ENCODE data around the gene HPCAL1.

Gene HPCAL1

DNA sequence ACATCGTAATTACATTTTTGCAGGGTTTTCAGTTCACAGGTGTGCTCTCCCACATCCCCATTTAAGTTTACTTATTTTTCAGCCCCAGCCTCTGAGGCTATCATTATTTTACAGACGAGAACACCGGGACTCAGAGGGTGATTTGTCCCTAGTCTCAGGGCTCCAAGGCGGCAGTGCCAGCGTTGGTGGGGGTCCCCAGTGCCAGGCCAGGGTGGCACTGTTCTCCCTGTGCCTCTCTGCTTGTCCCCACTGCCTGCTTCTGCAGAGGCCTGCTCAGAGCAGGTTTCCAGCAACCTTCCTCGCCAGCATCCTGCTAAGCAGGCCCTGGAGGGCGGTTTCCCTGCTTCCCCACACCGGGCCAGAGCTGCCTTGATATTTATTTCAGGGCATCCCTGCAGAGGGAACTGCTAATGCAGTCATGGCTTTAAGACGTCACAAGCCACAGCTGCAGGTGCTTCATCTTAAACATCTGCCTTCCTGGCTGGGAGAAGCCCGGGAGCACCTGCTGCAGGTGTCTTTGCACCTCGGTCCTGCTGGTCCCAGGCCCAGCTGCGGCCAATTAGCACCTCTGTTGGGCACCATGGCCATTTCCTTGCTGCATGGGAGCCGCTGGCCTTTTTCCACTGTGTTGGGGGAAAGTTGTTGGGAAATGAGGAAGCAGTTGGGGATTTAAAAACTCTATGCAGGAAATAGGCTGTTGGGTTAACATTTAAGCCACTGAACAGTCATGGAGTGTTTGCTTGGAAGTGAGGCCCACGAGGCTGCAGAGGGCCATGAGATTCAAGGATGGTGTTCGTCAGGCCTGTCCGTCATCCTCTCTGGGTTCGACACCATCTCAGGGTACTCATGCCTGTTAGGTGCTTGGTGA is 22.8 kb downstream of the HPCAL1 start:
- DNase-seq = peak; percentile 95 to 97

DNA sequence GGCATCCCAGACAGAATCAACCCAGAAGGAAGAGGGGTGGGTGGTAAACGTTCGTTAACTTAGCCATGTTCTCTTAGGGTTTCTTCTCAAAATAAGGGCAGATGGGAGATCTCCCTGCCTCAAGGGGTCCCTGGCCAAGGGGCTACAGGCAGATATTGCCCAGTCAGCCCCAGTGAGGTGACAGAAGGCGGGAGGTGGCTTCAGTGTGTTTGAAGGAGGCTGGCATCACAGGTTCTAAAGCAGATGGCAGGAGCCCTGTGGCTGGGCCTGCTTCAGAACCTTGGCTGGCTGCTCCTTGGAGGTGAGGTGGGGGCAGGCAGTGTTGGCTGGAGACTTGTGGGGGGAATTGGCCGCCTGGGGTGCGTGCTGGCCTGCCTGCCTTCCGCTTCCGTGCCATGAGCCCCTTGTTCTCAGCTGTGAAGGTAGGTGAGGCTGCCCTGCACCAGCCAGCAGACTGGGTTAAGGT is 23.5 kb downstream of the HPCAL1 start:
- peak; percentile 43 to 46 for DNase-seq

DNA sequence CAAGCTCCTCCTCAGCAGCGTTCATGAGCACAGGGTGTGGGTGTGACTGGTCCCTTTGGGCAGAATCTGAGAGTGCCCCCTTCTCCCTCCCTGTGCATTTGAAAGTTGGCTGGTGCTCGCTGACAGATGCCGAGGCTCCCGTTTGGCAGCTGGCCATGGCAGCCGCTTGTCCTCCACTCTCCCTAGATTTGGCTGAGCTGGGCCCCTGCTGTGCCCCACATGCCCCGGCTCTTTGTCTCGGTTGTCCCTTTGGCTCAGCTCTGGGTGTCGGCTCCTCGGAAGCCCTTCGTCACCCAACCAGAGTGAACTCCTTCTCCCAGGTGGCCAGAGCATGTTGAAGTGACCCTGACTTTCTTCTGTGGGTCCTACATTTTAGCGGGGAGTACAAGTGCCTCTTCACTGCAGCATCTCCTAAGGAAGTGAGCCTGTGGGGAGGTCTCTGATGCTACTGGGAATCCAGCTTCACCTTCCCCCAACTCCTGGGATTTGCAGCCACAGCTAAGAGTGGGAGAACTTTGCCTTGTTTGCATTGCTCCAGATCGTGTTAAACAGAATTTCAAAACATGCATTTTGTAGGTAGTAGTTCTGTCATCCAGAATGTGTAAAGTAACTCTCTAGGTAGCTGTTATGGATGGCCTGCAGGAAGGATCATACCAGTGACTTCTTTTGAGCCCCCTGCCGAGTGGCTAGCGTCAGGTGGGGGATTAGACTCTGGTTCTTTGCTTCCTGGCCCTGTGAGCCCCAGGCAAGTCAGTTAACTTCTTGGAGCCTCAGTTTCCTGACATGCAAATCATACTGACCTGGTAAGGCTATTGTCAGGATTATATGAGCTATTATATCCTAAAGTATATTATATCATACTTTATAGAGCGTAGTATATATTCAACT is 24.2 kb downstream of the HPCAL1 start:
- peak; percentile 62 to 80 for DNase-seq

DNA sequence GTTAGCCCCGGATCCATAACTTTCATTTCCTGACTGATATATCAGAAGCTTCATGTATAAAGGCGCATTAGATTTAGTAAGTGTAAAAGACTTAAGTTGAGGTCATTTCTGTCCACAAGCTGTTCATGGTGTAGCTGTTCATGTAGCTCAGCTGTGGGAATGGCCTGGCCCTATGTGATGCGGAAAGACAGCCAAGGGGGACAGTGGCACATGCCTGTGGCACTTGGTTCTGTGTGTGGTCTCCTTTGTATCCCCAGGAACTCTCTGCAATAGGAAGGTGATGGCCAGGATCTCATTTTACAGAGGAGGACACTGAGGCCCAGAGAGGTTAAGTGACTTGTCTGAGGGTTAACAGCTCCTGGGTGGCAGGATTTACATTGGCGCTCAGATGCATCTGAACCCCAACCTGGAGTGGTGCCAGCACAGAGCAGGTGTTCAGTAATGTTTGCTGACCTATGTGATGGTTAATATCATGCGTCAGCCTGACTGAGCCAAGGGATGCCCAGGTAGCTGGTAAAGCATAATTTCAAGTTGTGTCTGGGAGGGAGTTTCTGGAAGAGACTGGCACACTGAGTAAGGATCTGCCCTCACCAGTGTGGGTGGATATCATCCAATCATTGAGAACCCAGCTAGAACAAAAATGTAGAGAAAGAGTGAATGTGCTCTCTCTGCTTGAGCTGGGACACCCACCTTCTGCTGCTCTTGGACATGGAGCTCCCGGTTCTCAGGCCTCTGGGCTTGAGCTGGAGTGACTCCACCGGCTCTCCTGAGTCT is 25.4 kb downstream of the HPCAL1 start:
- DNase-seq = peak; percentile 83 to 91

DNA sequence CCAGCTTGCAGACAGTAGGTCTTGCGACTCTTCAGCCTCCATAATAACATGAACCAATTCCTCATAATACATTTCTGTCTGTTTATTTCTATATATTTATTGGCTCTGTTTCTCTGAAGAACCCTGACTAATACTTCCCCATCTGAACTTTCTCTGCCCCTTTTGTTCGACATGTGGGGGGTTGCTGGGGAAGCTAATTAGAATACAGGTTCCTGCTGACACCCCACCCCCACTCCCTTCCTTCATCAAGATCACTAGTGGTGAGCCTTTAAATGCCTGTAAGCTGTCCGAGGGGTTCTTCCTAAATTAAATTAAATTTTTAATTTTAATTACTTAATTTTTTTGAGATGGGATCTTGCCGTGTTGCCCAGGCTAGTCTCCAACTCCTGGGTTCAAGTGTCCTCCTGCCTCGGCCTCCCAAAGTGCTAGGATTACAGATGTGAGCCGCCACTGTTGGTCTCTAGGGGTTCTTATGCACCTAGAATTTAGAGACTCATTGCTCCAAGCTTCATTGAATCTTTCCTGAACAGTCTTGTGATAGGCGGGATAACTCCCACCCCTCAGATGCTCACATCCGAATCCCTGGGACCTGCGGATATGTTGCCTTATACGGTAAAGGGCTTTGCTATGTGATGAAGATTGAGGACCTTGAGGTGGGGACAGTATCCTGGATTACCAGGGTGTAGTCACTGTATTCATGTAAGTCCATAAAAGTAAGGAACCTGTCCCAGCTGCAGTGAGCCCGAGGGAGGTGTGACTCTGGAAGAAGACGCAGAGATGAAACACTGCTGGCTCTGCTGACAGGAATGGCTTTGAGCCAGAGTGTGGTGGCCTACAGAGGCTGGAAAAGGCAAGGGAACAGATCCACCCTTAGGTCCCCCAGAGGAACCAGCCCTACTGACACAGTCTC is 26.2 kb downstream of the HPCAL1 start:
- no peak for DNase-seq

DNA sequence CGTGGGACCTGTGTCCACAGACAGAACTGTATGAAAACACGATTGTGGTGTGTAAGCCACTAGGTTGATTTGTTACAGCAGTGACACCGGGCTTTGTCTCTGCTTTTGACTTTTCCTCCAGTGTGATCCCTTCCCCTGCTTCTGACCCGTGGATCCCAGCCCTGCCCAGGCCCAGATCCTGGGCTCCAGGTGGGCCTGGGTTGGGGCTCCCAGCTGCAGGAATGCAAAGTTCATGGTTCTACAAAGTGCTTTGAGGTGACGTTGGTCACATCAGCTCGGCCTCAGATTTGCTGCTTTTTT is 26.8 kb downstream of the HPCAL1 start:
- DNase-seq = no peak

DNA sequence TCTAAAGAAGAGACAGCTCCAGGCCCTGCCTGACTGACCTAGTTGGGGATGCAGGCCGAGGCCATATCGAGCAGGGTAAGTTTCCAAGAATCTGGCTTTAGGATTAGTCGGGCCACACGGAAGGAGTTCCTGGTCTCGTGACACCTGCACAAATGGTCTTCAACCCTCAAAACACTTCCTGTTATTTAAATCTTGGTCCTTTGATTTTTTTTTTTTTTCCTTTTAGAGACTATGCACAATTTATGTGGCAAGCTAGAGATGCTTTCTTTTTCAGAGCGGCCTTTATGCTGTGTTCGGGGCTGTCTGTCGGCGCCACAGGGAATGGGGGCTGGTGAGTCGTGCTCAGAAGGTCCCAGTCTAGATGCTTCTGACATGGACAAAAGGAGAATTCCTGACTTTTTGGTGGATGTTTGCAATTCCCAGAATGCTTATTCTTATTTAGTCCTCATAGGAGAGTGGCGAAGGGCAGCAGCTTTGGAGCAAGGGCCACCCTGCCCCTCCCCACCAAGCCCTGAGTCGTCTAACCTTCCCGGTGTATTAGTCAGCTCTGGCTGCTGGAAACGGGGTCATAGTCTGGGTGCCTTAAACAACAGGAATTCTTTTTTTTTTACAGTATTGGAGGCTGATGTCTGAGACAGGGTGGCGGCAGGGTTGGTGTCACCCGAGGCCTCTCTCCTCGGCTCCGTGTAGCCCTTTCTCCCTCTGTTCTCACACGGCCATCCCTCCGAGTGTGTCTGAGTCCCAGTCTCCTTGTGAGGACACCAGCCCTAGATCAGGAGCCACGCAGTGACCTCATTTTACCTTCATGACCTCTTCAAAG is 27.4 kb downstream of the HPCAL1 start:
- DNase-seq = no peak

DNA sequence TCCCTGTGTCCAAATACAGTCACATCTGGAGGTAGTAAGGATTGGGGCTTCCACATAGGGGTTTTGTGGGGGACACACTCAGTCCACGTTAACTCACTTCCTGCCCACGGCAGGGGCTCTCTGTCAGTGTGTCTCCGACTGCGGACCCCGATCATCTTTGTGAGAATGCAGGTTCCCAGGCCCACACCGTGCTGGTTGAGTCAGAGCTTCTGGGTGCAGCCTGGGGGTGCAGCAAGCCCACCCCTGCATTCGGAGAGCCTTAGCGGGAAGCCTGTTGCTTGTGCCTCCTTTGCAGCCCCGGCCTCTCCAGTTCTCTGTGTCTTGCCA is 28.0 kb downstream of the HPCAL1 start:
- DNase-seq = no peak

DNA sequence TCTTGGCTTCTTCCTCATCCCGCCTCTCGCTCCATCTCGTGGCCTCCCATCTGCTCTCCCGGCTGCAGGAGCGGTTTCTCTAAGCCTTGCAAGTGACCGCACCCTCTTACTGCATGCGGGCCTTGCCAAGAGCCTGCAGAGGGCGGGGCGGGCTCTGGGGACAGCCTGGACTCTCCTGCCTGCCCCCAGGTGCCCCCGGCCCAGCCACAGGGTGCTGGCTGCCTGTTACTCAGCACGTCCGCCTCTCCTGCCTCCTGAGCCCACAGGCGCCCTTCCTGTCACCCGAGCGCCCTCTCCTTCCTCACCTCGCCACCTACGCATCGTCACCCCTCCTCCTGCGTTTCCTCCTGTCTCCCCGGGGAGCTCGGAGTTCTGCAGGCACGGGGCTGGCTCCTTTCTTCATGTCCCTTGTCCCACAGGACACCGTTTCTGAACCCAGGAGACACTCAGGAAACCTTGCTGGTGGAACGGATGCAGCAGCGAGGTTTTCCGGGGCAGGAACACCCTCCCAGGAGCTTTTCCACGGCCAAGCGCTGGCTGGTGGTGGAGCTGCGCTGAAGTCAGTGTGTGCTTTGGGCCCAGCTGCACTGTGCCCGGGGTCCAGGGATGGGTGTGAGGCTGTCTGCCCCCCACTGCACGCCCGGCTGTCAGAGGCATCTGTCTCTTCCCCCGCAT is 28.5 kb downstream of the HPCAL1 start:
- no peak for DNase-seq

DNA sequence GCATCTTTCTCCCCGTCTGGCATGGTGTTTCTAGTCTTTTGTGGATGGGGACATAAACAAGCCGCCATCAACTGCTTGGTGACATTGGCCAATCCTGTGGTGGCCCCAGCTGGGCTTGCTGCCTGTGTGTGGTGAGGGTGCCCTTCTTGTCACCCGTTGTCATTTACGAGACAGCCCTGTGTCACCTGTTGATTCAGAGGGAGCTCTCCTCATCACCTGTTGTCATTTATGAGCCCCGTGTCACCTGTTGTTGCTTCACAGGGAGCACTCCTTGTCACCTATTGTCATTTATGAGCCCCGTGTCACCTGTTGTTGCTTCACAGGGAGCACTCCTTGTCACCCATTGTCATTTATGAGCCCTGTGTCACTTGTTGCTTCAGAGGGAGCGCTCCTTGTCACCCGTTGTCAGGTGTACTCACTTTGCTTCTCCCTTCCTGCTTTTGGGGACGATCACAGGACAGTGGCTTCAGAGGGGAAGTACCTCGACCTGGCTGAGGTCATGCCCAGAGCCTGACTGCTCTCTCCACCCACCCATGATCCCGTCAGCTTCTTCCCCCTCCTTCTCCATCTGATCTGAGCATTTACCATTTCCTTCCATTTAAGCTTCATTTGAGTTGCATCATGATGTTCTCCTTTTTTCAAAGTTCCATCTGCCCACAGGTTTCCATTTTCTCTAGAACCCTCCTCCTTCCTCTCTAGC is 29.1 kb downstream of the HPCAL1 start:
- peak in 1 of 2 experiments; percentile 17 for DNase-seq

DNA sequence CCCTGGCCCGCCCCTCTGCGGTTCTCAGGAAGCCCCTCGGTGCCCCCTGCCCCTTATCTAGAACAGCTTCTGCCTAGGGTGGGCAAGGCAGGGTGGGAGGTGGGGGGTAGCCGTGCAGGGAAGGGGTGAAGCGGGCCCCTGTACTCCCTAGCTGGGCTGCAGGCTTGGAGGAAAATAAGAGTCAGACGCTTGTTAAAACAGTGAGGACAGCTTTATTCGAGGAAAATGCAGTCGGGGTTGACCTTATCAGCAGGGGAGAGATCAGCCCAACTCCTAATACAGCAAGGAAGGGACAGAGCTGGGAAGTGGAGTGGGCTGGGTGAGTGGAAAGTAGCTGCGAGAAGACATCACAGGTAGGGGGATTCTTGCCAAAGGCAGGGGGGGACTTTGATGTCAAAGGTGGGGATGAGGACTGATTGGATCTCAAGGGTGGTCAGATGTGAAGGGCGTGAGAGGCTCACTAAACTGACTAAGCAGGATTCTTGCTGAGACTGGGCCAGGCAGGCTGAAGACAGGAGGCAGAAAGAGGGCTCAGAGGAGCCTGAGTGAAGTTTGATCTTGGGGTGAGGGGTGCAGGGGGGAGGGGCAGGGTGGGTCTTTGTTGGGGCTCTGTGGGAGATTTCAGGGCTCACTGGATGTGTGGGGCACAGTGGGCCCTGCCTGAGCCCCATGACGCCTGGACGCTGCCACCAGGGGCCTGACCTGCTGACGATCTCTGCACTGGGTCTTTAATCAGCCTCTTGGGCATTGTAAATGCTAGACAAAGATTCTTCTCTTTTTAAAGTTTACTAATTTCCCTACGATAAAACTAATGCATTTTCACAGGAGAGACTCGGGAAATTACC is 29.9 kb downstream of the HPCAL1 start:
- DNase-seq = no peak

DNA sequence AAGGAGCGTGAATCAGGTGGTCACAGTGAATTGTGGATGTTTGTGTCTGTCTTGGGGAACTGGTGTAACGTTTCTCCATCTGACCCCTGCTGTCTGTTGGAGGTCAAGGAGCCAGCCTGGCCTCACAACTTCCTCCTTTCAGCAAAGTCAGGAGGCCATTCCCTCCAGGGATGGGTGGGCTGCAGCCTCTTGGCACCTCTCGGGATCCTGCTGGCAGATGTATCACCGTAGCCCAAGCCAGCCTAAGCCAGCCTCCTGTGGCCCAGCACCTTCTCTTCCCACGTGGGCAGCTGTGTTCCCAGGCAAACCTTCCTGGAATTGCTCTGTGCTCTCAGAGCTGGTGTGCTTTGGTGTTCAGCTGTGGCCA is 30.5 kb downstream of the HPCAL1 start:
- no peak for DNase-seq

DNA sequence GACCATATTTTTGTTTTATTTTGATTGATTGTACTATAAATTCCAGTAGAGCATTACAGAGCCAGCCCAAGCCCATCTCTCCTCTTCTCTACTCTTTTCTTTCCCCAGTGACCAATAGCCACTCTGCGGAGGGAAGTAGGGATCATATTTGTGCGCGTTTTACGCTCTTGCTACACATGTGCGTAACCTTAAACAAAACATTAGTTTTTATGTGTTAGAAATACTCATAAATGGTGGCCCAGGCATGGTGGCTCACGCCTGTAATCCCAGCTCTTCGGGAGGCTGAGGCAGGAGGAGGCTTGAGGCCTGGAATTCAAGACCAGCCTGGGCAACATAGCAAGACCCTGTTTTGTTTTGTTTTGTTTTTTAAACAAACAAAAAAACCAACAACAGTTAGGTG is 31.3 kb downstream of the HPCAL1 start:
- no peak for DNase-seq

DNA sequence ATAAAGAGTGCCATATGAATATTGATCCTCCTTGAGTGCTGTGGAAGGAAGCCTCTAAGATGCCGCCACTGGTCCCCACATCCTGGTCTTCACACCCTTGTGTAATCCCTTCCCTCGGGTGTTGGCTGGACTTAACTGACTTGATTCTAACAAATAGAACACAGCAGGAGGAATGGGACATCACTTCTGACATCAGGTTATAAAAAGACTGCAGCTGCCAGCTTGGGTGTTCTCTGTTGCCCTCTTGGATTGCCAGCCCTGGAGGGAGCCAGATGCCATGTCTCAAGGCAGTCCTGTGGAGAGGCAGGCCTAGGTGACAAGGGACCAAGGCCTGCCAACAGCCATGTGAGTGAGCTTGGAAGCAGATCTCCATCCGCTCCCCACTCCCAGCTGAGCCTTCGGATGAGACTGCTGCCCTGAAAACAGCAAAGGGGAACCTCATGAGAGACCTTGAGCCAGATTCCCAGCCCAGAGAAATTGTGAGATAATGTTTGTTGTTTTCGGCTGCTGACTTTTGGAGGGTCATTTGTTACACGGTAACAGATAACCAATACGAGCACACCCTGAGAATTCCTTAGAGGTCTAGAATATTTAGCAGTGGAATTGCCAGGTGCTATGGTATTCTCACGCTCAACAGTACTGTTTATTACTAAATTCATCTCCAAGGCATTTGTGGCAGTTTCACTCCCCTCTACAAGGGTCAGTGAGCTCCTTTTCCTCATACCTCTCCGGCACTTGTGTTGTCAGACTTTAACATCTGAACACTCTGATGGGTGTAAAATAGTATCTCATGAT is 32.5 kb downstream of the HPCAL1 start:
- no peak for DNase-seq

DNA sequence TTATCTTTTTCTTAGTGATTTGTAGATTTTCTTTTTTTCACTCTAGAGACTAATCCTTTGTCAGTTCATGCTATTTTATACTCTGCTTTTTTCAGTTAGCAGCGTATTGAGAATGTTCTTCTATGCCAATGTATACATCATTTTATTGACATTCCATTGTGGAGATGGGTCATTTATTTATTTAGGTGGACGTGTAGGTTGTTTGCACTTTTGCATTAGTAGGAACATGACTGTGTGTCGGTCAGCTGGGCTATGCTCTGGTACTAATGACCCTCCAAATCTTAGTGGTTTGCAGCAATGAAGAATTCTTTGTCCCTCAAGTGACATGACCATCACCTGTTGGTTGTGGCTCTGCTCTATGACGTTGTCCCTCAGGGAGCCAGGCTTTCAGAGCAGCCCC is 33.6 kb downstream of the HPCAL1 start:
- DNase-seq = peak; percentile 47 to 70

DNA sequence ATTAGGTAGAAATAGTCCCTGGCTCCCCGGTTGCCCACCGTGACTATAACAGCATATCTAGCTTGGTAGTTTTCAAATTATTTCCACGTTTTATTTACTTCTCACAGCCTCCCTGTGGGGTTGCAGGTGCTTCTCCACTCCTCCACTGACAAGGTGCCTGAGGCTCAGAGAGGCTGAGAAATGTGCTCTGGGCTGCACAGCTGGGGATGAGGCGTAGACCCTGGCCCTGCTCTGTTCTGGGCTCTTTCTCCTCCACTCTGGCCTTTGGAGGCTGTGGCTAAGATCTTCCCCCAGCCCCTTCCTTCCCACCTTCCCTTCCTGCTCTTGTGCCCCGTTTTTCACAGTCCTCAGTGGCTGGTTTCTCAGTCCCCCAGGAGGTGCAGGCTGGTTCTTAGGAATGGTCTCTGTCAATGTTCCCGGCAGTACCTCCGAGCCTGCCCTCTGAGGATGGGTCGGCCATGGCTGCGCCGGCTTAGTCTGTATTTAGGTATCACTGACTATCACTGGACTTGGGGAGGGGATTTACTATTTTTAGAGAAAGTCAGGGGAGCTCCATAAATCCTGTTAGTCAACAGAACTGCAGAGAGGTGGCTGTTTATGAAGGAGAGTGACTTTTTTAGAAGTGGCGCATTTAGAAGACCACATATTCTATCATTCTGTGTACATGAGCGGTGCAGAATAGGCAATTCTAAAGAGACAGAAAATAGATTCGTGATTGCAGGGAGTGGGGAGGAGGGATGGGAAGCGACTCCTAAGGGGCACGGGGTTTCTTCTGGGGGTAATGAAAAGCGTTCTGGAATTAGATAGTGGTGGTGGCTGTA is 35.0 kb downstream of the HPCAL1 start:
- no peak for DNase-seq

Measured in SHP77 (cell line).